HG03439 (cell line): ENCODE results near the gene VPS13C.
"Not testable (repeated sequence)": the region's sequence is repeated elsewhere in the genome, so short reads cannot be mapped to it uniquely, and the experiment has no call there.

Experiments used
- ATAC-seq: cut with Tn5 transposase; IDR thresholded peaks from one replicate; pipeline ENCODE4 v1.9.1; 2021; ENCODE audit warnings: mild to moderate bottlenecking, moderate library complexity; ENCODE audit not compliant: unreplicated experiment

The VPS13C gene

DNA sequence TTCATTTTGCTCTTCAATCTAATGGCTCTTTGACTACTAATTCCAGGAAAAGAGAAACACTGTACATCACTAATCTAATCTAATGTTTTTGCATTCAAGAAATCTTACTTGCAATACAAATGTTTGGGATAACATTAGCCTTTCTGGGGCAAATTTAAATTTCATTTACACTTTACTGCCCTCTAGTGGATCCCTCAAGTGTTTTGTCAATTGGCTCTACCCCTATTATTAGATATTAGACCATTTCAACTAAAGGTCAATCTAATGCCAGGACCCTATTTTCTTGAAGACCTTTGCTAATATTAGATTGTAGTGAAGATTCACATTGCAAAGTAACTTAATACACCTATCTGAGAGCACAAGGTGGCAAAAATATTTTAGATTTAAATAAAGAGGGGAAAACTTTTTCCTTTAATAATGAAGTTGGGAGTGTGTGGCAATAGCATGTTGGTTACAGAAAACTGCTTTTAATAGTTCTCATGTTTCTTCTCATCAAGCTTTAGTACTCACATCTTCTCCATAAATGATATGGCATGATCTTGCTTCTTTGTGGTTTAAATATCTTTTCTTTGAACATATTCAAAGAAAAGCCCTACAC is 11.6 kb upstream of the VPS13C start:
- no peak for ATAC-seq

DNA sequence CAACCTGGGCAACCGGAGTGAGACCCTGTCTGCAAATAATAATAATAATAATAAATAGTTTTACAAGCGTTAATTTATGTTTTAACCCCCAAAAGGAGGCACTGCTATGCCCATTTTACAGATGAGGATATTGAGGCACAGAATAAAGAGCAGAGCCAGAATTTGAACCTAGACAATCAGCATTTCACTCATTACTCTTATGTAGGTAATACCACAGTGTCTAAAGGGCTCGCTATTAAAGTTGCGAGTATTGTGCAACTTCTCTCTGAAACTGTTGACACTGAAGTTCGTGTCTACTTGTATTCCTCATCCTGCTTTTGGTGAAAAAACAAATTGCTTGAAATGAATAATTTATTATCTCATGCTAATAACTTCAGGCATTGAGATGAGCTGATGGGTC is 9.3 kb upstream of the VPS13C start:
- no peak for ATAC-seq

DNA sequence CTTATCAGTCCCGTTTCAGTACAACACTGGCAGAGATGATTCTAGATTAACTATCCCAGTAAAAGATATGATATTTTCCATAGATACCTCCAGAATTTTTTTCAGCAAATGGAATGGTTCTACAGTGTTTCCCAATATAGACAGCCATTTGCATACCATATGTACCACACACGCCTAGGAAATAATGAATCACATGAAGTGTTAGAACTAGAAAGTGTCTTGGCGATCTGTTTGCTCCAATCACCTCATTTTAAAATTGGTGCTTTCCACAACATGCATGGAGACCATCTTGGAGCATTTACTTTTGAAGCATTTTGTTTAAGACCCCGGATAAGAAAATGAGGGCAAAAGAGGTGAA is 8.5 kb upstream of the VPS13C start:
- no peak for ATAC-seq

- no peak for ATAC-seq
Measured at GRCh38 chr15:62068071-62068809, 8.0 kb upstream of the VPS13C start.

DNA sequence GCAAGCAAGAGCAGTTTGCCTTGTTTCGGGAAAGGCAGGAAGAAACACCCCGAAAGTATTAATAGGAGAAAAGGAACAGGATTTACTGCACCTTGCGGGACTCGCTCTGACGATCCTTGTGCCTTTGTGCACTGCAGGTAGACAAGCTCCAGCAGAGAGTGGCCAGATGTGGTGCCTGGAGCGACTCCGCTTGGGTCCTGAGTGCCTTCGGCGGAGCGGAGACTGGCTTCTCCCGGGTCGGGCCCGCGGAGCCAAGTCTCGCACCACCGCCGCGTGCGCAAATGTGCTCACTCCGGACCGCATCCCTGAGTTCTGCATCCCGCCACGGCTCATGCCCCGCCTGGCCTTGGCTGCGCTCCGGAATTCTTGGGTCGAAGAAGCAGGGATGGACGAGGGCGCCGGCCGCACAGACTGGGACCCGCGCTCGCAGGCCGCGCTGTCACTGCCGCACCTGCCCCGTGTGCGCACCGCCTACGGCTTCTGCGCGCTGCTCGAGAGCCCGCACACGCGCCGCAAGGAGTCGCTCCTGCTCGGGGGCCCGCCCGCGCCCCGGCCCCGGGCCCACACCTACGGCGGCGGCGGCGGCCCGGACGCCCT is 7.3 kb upstream of the VPS13C start:
- ATAC-seq = no peak

- peak; percentile 45 for ATAC-seq
Measured at GRCh38 chr15:62066663-62067447, 6.6 kb upstream of the VPS13C start, which contains the start of gene C2CD4A. Gene C2CD4A, plus strand, starts transcription at chr15:62066977. Its CDS starts 637 bp downstream, at chr15:62067614.

DNA sequence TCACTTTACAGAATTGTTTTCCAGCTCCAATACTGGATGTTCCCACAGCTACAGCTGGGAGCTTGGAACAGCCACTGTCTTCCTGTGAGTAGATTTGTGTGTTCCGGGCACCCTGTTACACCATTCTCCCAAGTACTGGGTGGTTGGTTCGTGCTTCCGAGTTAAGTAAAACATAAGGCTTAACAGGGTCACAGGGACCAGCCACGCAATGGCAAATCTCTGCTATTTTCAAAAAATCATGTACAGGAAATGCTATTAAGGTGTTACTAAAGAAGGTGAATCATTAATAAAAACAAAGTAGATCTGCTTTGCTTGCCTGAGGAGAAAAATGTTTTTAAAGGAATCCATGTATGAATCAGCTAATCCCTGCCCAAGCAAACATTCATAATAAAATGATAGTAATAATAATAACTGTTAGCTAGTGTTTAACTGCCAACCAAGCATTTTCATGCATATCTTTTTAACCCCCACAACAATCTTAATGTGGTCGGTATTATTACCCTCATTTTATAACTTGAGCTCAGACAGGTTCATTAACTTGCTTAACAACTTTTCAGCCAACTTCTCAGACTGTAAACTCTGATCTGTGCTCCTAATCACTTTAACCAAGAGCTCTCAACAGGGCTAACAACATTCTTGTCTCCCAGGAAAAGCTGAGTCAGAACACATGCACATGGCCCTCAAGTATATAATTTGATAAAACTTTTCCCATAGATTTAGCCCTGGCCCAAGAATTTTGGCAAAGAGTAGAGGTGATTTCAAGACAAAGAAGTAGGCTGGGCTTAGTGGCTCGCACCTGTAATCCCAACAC is 3.8 kb upstream of the VPS13C start:
- no peak for ATAC-seq

GRCh38 chr15:62060896-62061280 is 641 bp upstream of the VPS13C start:
- ATAC-seq = no peak

GRCh38 chr15:62059816-62060112 is 483 bp downstream of the VPS13C start:
- ATAC-seq = peak; percentile 77

GRCh38 chr15:62059108-62059815 is 985 bp downstream of the VPS13C start:
- no peak for ATAC-seq

GRCh38 chr15:62058327-62059028 is 1.8 kb downstream of the VPS13C start:
- ATAC-seq = no peak

DNA sequence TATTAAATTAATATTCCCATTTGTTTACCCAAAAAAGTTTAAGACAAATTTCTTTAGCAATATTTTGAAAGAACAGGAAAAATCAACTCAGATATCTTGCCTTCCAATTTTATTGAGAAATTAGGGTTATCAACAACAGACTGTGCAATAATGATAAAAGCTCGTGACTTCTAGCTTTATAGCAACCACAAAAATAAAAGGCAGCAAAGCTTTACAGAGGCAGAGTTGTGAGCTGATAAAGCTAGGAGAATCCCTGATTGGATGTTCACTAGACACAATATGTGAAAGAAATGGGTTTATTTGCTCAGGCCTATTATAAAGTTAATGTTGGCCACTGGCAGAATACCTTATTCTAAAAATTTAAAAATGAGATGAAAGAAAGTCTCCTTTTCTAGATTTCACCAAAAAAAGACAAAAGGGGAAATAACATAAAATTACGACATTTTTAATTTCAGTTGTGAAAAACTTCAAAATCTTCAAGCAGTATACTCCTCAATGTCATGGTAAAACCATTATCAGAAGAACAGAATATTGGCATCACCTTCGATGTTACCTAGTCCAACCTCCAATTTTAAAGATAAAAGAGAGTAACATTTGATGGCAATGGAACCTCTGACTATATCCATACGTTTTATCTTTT is 2.8 kb downstream of the VPS13C start:
- no peak for ATAC-seq

DNA sequence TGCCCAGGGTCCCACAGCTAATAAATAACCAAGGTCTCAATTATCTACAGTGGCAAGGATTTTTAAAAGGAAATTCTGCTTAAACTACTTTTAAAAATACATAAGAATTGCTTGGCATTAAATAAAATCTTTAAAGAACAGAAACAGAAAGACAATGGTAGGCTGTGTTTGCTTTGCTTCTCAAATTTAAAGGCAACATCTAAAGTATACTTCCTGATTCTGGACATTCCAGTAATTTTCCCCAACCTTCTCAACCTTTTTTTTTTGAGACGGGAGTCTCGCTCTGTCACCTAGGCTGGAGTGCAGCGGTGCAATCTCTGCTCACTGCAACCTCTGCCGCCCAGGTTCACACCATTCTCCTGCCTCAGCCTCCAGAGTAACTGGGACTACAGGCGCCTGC is 5.3 kb downstream of the VPS13C start:
- no peak for ATAC-seq

DNA sequence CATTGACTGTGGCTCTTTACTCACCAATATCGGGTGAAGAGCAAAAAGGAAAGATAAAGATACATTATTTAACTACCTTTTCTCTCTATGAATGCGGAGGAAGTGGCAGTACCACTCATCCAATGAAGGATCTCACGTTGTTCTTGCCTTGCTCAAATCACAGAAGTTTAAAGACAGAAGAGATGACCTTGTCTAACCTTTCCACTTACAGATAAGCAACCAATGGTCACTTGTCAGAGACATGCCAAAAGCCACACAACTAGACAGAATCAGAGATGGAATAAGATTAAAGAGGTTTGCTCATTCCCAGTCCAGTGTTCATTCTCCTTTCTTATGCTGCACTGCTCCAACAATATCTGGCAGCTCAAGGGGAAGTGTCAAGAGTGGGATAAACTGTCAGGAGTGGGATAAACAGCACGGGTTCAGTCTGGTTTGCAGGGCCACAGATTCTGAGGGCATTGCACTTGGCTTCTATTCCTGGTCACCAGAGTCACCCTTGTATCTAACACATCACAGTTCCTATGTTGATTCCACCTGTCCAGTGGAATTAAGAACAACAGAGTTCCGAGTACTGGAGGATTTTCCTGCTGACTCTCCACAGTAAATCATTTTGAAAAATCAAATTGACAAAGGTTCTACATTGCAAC is 6.7 kb downstream of the VPS13C start:
- ATAC-seq = no peak

- ATAC-seq = no peak
Measured at GRCh38 chr15:62052713-62053112, 7.5 kb downstream of the VPS13C start.

GRCh38 chr15:62051166-62051565 is 9.1 kb downstream of the VPS13C start:
- no peak for ATAC-seq

DNA sequence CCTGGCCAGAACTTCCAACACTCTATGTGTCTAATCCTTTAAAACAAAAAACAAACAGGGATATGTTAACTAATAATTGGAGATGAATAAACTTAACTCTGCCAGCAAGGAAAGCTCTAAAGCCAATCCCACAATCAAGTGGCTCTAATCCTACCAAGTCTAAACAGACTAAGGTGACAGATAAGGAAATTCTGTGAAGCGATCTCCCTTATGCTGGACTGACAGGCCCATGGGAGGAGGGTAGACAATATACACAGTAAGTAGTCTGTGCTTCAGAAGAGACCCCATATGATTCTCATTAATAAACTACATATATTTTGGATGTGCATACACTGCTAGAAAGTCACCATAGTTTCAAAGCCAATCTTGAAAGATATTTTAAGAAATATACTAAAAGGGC is 10.1 kb downstream of the VPS13C start:
- no peak for ATAC-seq

GRCh38 chr15:62048254-62048653 is 12.0 kb downstream of the VPS13C start:
- not testable (repeated sequence) for ATAC-seq
